HFF-Myc (cell line): ENCODE results near the gene GRK3.
"Not testable (repeated sequence)": the region's sequence is repeated elsewhere in the genome, so short reads cannot be mapped to it uniquely, and the experiment has no call there.

Source experiments
- DNase-seq: peaks from one replicate; pipeline ENCODE4 v3.0.0-alpha.2; 2011; ENCODE audit warnings: low read depth; ENCODE audit errors: extremely low read depth
- H3K4me3 ChIP-seq: replicated peaks from 2 replicates; pipeline ENCODE4 v1.5.1; 2011; ENCODE audit warnings: low read depth, mild to moderate bottlenecking, control low read depth, low read length
- TF ChIP-seq, protein P1 (sequence below): IDR thresholded peaks from 2 replicates; pipeline ENCODE4 v1.5.1; 2012; ENCODE audit warnings: mild to moderate bottlenecking, low read depth, low read length, control low read depth; ENCODE audit errors: missing control alignments

GRK3 gene

GRCh38 chr22:25545146-25545545 lies 19.3 kb upstream of the GRK3 start:
- H3K4me3 ChIP-seq: no peak overlapping the region
- no peak for DNase-seq
- TF ChIP-seq, protein P1, sequence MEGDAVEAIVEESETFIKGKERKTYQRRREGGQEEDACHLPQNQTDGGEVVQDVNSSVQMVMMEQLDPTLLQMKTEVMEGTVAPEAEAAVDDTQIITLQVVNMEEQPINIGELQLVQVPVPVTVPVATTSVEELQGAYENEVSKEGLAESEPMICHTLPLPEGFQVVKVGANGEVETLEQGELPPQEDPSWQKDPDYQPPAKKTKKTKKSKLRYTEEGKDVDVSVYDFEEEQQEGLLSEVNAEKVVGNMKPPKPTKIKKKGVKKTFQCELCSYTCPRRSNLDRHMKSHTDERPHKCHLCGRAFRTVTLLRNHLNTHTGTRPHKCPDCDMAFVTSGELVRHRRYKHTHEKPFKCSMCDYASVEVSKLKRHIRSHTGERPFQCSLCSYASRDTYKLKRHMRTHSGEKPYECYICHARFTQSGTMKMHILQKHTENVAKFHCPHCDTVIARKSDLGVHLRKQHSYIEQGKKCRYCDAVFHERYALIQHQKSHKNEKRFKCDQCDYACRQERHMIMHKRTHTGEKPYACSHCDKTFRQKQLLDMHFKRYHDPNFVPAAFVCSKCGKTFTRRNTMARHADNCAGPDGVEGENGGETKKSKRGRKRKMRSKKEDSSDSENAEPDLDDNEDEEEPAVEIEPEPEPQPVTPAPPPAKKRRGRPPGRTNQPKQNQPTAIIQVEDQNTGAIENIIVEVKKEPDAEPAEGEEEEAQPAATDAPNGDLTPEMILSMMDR: no peak

GRCh38 chr22:25545672-25546071 lies 18.8 kb upstream of the GRK3 start:
- TF ChIP-seq, protein P1: no peak
- no peak for DNase-seq
- H3K4me3 ChIP-seq: no peak overlapping the region

DNA sequence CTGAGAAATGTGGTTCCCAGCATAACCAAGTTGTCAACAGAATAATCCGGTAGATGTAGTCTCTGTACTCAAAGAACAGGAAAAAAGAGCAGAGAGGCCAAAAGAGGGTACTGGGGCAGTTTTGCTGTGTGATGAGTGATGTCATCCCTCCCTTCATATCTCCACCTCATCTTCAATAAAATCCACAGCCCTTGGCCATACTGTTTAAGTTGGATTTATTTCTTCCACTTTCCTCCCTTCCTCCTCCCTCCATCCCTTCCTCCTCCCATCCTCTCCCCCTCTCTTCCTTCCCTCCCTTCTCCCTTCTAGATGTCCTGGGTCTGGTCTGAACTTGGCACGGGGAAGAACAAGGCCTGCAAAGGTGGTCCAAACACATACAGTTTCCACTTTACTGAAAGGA lies 18.2 kb upstream of the GRK3 start:
- DNase-seq: no peak
- H3K4me3 ChIP-seq: no peak overlapping the region
- TF ChIP-seq, protein P1: no peak

- H3K4me3 ChIP-seq: no peak overlapping the region
- TF ChIP-seq, protein P1: no peak
- no peak for DNase-seq
Observed at GRCh38 chr22:25546751-25547150, 17.7 kb upstream of the GRK3 start.

- H3K4me3 ChIP-seq: no peak overlapping the region
- DNase-seq: no peak
- TF ChIP-seq, protein P1: no peak
Observed at GRCh38 chr22:25548866-25549464, 15.5 kb upstream of the GRK3 start.

- TF ChIP-seq, protein P1: no peak
- no peak for DNase-seq
- H3K4me3 ChIP-seq: no peak overlapping the region
Observed at GRCh38 chr22:25551396-25551795, 13.1 kb upstream of the GRK3 start.

DNA sequence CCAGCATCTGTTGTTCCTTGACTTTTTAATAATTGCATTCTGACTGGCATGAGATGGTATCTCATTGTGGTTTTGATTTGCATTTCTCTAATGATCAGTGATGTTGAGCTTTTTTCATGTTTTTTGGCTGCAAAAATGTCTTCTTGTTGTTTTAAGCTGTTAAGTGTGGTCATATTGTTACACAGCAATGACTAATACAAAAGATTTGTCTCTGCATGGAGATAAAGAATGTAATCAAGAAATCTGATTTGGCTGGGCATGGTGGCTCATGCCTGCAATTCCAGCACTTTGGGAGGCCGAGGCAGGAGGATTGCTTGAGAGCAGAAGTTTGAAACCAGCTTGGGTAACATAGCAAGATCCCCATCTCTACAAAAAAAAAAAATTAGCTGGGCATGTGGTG lies 12.1 kb upstream of the GRK3 start:
- not testable (repeated sequence) for H3K4me3 ChIP-seq, DNase-seq
